ENCODE data around the gene POMT2.

- TF ChIP-seq EZH2phosphoT487 (IDR thresholded peaks at IDR 0.05; ENCODE audit: borderline replicate concordance, low read length), result no peak
- TF ChIP-seq, protein P1, sequence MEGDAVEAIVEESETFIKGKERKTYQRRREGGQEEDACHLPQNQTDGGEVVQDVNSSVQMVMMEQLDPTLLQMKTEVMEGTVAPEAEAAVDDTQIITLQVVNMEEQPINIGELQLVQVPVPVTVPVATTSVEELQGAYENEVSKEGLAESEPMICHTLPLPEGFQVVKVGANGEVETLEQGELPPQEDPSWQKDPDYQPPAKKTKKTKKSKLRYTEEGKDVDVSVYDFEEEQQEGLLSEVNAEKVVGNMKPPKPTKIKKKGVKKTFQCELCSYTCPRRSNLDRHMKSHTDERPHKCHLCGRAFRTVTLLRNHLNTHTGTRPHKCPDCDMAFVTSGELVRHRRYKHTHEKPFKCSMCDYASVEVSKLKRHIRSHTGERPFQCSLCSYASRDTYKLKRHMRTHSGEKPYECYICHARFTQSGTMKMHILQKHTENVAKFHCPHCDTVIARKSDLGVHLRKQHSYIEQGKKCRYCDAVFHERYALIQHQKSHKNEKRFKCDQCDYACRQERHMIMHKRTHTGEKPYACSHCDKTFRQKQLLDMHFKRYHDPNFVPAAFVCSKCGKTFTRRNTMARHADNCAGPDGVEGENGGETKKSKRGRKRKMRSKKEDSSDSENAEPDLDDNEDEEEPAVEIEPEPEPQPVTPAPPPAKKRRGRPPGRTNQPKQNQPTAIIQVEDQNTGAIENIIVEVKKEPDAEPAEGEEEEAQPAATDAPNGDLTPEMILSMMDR (IDR thresholded peaks at IDR 0.05; ENCODE audit: low read depth, low read length, poor library complexity, severe bottlenecking), result no peak
These were observed 4.5 kb downstream of the POMT2 start for GRCh38 chr14:77316195-77316505.
